Activated naive CD4-positive, alpha-beta T cell treated with anti-CD3 and anti-CD28 coated beads, Interleukin-2, amount 50 U/mL, for 24 hours (primary cell): ENCODE data around the gene SGMS2.

ENCODE experiments used
- H3K27ac Mint-ChIP-seq: one replicate; pipeline ENCODE4 v1.8.0; 2021; ENCODE audit warnings: mild to moderate bottlenecking, mixed read lengths
- H3K27me3 Mint-ChIP-seq: one replicate; pipeline ENCODE4 v1.8.0; 2021; ENCODE audit warnings: mixed read lengths
- H3K36me3 Mint-ChIP-seq: one replicate; pipeline ENCODE4 v1.8.0; 2021; ENCODE audit warnings: mixed read lengths
- H3K4me1 Mint-ChIP-seq: one replicate; pipeline ENCODE4 v1.8.0; 2021; ENCODE audit warnings: mixed read lengths
- H3K4me3 Mint-ChIP-seq: one replicate; pipeline ENCODE4 v1.8.0; 2021; ENCODE audit warnings: mild to moderate bottlenecking, mixed read lengths
- H3K9me3 Mint-ChIP-seq: one replicate; pipeline ENCODE4 v1.8.0; 2021; ENCODE audit warnings: mixed read lengths

The SGMS2 gene

DNA sequence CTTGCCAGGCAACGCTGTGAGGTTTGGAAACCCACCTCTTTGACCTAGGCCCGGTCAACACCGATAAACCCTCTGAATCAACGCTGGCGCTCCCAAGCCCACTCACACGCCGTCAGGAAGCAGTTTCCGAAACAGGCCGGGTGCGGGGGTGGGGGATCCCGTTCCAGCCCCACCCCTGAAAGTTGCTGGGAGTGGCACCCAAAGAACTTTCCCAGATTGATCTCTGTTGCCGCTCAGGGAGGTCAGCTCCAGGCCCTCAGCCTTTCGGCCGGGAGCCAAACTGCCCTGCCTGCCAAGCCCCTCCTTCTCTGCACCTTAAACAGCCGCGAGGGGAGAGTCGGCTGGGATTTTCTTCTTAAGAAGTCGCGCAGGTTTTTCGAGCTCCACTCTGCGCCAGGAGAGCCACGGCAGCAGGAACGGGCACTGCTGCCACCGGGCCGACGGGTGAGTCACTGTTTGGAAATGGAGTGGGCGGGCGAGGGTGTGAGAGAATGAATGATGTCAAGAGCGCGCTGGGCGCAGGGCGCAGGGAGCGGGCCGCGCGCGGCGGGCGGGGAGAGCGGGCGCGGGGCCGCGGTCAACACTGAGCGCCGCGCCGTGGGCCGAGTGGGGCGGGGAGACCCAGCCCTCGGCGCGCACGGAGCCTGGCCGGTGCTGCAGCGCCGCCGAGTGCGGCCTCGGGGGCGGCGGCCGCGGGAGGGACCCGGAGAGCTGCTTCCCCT is at the start of gene SGMS2:
SGMS2 (plus strand) TSS at position 583 of the 722 bp plus-strand sequence. CDS start 70,622 bp downstream, outside the sequence.
- Mint-ChIP-seq H3K27me3 (peaks cover 40% of the 10 kb centered on the region), H3K9me3 (no peaks in the 10 kb centered on the region), H3K4me3 (peak within 1 kb of the TSS; percentile 85), H3K4me1 (peaks cover 12% of the 10 kb centered on the region), H3K27ac (no peak within 1 kb of the TSS), H3K36me3 (no peaks in the 10 kb centered on the region)

DNA sequence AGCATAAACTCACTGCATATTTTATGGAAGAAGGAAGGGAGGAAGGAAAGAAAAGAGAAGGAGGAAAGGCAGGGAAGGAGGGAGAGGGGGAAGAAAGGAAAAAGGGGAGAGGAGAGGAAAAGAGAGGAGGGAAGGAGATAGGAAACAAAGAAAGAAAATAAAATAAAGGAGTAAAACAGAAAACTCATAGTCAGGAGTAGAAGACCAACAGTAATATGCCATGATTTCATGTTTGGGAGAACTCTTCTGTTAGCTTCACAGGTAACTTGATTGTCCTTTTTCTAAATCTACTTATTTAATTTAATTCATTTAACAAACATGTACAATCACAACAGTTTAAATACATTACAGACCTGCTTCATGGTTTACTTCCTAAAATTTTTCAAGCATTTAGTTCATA is 46.8 kb upstream of the SGMS2 start:
- Mint-ChIP-seq H3K27me3 (peaks cover 21% of the 10 kb centered on the region), H3K27ac (no peak overlapping the region), H3K9me3 (peaks cover 11% of the 10 kb centered on the region), H3K36me3 (peaks cover 2% of the 10 kb centered on the region), H3K4me3 (no peak overlapping the region), H3K4me1 (no peaks in the 10 kb centered on the region)

DNA sequence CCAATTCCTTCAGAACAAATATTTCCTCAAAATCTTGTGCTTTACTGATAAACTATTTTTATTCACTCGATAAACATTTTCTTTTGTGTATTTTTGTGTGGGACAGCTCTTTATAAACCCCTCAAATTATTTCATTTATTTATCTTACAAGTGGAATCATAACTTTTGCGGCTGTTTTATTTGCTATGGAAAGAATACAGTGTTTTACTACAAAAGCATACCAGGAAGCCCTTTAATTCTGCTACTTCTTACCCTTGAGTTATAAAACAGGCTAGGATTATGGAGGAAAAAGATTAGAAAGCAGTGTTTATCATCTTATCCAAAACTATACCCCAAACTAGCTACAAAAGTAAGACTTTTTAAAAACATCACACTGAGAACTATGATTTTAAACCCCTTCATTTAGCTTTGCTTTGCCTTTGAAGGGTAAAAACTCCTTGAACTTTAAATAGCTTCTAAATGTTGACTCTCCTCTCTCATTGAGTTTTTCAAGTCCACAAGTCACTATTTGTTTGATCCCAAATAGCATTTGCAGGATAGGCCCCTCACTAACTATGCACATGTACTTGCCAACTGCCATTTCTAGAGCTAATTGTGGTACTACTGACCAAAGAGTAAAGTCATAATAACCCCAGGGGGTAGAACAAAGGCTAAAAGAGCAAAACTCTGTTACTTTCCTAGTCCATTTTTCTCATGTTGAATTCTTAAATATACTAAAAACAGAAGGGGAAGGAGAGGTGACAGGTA is 45.8 kb upstream of the SGMS2 start:
- no peak overlapping the region for H3K4me3 Mint-ChIP-seq
- peaks cover 11% of the 10 kb centered on the region for H3K9me3 Mint-ChIP-seq
- peaks cover 2% of the 10 kb centered on the region for H3K36me3 Mint-ChIP-seq
- H3K27ac Mint-ChIP-seq: no peak overlapping the region
- peaks cover 23% of the 10 kb centered on the region for H3K27me3 Mint-ChIP-seq
- no peaks in the 10 kb centered on the region for H3K4me1 Mint-ChIP-seq

DNA sequence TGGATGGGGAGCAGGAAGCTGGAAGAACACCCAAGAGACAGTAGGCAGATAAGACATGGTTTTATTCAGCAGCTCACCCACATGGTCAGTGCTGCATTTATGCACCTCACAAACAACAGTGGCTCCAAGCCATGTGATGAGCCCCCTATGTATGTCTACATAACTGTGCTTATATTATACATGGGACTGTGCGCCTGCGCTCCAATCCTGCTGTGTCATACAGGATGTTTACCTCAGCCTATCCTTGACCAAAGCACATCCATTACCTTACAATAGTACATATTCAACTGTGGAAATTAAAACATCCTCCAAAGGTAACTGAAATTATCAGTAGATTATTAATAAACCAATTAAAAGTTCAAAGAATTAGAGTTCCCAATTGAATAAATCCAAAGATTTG is 44.1 kb upstream of the SGMS2 start:
- peaks cover 23% of the 10 kb centered on the region for H3K27me3 Mint-ChIP-seq
- H3K4me1 Mint-ChIP-seq: no peaks in the 10 kb centered on the region
- H3K9me3 Mint-ChIP-seq: peaks cover 11% of the 10 kb centered on the region
- no peak overlapping the region for H3K4me3 Mint-ChIP-seq
- peaks cover 2% of the 10 kb centered on the region for H3K36me3 Mint-ChIP-seq
- H3K27ac Mint-ChIP-seq: no peak overlapping the region

DNA sequence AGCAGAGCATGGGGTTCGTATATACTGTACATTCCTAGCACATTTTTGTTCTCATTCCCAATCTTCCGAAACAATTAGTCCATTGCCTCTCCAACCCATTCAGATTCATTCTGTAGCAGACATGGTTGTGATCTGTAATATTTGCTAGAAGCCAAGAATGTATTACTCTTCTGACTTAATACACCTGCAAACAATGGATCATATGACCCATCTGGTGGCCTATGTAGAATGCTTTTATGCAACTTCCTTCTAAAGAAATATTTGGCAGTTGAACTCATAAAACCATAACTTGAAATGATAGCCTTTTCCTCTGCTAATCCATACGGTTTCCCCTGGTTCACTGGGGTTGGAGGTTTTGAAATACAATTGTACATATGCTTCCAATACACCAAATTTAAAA is 32.8 kb upstream of the SGMS2 start:
- Mint-ChIP-seq H3K36me3 (peaks cover 4% of the 10 kb centered on the region), H3K27me3 (peaks cover 11% of the 10 kb centered on the region), H3K4me1 (no peaks in the 10 kb centered on the region), H3K4me3 (no peak overlapping the region), H3K9me3 (peaks cover 6% of the 10 kb centered on the region), H3K27ac (no peak overlapping the region)

DNA sequence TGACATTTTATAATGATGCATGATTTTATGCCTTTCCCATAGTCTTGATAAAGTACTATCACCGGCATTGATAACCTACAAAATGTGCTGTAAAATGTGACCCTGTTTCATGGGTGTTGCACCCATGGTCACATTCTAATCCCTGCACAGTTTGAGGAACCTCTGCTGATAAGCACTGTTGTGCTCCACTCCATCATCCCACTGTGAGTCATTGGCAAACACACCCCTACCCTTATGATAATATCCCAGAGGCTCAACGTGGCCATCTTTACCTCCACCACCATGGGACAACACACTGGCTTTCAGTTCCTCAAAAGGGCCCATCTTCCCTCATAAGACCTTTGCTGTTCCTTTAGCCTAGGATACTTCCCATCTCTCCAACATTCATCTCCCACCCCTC is 32.0 kb upstream of the SGMS2 start:
- Mint-ChIP-seq H3K27me3 (peaks cover 5% of the 10 kb centered on the region), H3K4me3 (no peak overlapping the region)

DNA sequence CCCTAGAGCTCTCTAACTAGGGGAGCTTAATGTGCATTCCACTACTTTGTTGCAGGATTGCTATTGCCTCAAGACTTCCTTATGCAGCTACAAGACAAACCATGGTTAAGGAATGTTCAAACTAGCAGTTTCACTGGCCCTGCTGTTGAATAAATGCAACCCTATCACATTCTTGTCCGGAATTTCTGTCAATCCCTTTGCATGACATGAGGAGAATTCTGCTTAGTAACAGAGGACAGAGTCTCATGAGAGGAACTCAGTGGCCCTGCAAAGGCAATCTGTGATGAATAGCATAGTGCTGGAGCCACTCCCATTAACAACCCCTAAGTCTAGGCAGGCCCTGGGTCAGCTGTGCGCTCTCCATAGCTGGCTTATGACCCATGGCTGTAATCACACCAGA is 30.7 kb upstream of the SGMS2 start:
- peaks cover 5% of the 10 kb centered on the region for H3K27me3 Mint-ChIP-seq

More for the DNA sequence above, 32.0 kb upstream of the SGMS2 start:
- Mint-ChIP-seq H3K9me3 (no peaks in the 10 kb centered on the region), H3K36me3 (no peaks in the 10 kb centered on the region), H3K27ac (no peak overlapping the region), H3K4me1 (no peaks in the 10 kb centered on the region)

DNA sequence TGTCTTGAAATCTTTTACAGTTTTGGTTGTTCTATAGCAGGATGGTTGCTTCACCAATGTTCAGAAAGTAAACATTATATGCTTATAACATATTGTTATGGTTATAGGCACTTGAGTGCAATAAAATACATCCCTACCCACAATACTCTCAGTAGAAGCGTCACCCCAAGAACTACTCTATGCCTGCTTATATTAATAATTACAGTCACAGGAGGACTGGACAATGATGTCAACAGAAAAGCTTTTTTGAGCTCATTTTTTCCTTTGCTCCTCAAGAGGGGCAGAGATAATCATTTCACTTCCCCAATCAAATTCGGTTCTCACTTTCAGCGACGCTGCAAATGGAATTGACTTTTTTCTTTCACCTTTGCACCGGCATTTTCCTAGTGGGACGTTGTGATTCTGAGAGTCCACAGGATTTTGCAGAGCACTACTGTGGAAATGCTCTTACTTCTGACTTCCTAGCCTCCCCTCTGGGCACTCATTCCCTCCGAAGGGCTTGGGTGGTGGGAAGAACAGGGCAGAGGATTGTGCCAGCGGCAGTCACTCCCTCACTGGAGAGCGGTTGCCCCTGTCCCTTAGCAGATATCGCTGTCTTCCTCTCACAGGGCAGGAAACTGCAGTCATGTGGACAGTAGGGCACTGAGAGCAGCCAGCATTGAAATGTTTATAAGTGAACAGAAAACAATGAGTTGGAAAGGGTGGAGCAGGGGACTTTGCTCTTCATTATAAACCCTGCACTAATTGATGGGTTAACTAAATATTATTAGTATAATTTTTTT is 24.9 kb upstream of the SGMS2 start:
- Mint-ChIP-seq H3K36me3 (no peaks in the 10 kb centered on the region), H3K4me1 (no peaks in the 10 kb centered on the region), H3K9me3 (no peaks in the 10 kb centered on the region), H3K4me3 (no peak overlapping the region), H3K27me3 (peaks cover 23% of the 10 kb centered on the region), H3K27ac (no peak overlapping the region)

More for the DNA sequence above, 30.7 kb upstream of the SGMS2 start:
- no peaks in the 10 kb centered on the region for H3K4me1 Mint-ChIP-seq
- no peak overlapping the region for H3K4me3 Mint-ChIP-seq
- H3K36me3 Mint-ChIP-seq: no peaks in the 10 kb centered on the region
- H3K27ac Mint-ChIP-seq: no peak overlapping the region
- H3K9me3 Mint-ChIP-seq: no peaks in the 10 kb centered on the region

DNA sequence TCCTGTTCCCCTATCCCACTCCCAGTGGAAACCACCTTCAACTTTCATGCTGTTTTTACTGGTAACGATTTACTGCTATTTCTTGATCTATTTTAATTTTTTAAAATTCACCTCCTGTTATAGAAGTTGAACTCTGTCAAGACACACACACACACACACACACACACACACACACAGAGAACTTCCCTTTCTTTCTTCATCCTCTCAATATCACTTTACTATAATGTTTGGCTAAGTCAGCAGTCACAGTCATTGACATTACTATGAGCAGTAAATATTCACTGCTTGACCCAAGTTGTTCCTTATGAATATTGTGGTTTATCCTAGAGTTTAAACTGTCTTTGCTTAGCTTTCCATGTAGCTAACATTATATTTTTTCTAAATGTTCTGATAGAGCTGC is 24.0 kb upstream of the SGMS2 start:
- no peak overlapping the region for H3K4me3 Mint-ChIP-seq
- H3K36me3 Mint-ChIP-seq: no peaks in the 10 kb centered on the region
- H3K4me1 Mint-ChIP-seq: no peaks in the 10 kb centered on the region
- peaks cover 21% of the 10 kb centered on the region for H3K27me3 Mint-ChIP-seq
- no peaks in the 10 kb centered on the region for H3K9me3 Mint-ChIP-seq
- H3K27ac Mint-ChIP-seq: no peak overlapping the region

DNA sequence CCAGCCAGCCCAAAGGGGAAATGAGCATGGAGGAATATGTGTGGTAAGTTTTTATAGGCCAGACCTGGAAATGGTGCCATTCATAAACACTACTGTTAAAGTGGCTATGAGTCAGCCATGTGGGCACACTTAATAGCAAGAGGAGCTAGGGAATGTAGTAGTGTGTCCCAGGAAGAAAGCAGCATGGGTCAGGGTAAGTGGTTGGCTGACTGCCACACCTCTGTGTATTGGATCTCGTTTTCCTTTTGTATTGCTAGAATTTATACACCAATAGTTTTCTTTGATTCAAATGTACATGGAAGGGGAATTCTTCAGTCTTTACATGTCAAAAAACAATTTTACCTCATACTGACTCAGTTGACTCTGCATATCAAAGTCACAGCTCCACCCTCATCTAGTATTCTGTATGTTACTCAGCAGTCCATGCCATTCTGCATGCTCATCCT is 22.9 kb upstream of the SGMS2 start:
- Mint-ChIP-seq H3K27ac (no peak overlapping the region), H3K4me1 (no peaks in the 10 kb centered on the region), H3K4me3 (no peak overlapping the region), H3K27me3 (peaks cover 20% of the 10 kb centered on the region), H3K36me3 (no peaks in the 10 kb centered on the region), H3K9me3 (no peaks in the 10 kb centered on the region)

DNA sequence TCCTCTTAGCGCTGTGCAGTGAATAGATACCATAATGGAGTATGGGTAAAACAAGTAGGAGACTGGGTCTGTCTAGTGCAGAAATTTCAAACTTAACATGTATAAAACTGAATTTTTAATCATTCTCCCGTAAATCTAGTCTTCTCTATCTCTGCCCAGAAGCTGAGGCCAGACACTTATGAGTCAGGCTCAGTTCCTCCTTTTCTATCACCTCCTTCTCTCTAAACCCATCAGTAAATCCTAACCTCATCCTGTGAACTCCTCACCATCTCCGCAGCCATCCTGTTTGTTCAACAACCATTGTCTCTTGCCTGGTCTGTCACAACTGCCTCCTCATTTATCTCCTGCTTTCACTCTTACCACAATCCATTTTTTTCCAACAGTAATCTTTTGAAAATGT is 19.8 kb upstream of the SGMS2 start:
- Mint-ChIP-seq H3K27me3 (peaks cover 23% of the 10 kb centered on the region), H3K4me1 (no peaks in the 10 kb centered on the region), H3K9me3 (no peaks in the 10 kb centered on the region), H3K27ac (no peak overlapping the region), H3K36me3 (no peaks in the 10 kb centered on the region), H3K4me3 (no peak overlapping the region)

DNA sequence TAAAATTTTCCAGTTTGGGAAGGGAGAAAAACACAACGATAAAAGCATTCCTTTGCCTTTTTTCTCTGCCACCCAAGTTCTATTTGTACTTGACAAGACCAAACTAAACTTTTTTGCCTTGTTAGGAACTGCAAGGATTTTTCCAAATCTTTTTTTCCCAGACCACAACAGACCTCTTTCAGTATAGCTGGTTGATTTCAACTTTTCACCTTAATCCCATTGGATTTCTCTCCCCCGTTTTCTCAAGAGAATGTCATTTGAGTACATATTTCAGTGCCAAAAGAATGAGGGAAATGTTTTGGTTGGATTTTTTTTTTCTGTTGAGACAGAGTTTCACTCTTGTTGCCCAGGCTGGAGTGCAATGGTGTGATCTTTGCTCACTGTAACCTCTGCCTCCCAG is 18.5 kb upstream of the SGMS2 start:
- Mint-ChIP-seq H3K4me3 (no peak overlapping the region), H3K27me3 (peaks cover 21% of the 10 kb centered on the region), H3K4me1 (no peaks in the 10 kb centered on the region), H3K27ac (no peak overlapping the region), H3K9me3 (no peaks in the 10 kb centered on the region), H3K36me3 (no peaks in the 10 kb centered on the region)

DNA sequence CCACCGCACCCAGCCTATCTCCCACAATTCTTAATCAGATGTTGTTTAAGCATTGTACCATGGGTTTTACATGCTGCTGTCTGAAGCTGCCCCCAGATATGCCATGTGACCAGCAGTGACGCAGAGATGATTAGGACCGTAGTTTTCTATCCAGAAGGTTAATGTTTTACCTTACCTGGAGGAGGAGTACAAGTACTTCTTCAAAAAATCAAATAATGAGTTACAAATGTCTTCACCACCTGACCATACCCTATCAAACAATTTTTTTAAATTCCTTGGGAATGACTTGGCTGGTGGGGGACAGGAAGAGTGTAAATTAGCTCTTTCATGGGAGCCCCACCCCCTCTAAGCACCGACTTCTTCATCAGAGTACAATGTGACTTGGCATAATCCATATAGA is 16.2 kb upstream of the SGMS2 start:
- Mint-ChIP-seq H3K9me3 (no peaks in the 10 kb centered on the region), H3K36me3 (no peaks in the 10 kb centered on the region), H3K4me1 (no peaks in the 10 kb centered on the region), H3K27me3 (peaks cover 15% of the 10 kb centered on the region), H3K4me3 (no peak overlapping the region), H3K27ac (no peak overlapping the region)

DNA sequence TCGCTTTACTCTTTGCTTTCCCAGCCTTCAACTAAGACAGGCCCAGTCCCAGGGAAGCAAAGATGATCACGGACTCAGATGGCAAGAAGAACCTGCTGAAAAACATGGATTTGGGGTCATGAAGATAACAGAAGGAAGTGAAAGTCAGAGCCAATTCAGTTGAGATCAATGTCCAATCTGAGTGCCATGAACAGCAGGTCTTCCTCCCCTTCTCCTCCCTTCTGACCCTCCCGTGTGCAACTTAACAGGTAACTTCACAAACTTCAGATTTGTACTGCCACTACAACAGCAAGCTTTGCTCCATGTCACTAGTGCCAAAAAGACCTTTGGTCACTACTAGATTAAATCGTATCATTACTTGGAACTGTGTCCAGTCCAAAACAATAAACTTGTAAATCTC is 15.5 kb upstream of the SGMS2 start:
- Mint-ChIP-seq H3K9me3 (no peaks in the 10 kb centered on the region), H3K4me3 (no peak overlapping the region), H3K36me3 (no peaks in the 10 kb centered on the region), H3K27ac (no peak overlapping the region), H3K4me1 (no peaks in the 10 kb centered on the region), H3K27me3 (peaks cover 8% of the 10 kb centered on the region)

DNA sequence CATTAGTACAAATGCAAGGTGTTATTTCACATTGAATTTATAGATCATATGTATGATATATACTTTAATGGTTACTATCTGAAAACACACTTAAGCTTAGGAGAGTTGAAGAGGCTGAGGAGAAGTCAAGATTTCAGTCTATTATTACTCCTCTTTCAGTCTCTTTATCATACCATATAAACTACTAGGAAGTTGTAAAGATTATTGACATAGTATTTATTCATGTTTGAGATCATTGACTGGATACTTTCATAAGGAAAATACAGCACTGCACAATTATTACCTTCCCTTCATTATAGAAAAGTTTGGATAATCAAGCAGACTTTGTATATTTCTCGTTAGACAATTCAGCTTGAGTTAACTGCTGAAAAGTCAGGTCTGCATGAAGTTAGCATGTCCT is 10.0 kb upstream of the SGMS2 start:
- Mint-ChIP-seq H3K9me3 (no peaks in the 10 kb centered on the region), H3K27me3 (no peaks in the 10 kb centered on the region), H3K27ac (no peak overlapping the region)

DNA sequence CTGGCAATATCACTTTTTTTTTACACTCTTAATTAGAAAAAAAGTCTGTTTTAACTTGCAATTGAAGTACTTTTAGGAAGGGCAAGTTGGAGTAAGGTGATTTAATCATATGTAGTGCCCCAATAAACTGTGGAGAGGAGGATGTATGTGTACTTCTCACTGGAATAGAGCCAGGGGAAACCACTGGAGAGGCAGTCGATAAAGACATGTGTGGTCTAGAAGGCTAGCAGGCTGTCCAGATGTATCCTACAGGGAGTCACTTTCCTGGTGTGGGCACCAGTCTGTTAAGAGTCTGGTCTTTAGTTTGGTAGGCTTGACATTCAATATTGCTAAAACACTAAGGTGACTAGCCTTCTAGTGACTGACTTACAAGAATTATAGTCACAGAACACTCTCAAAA is 9.6 kb upstream of the SGMS2 start:
- Mint-ChIP-seq H3K9me3 (no peaks in the 10 kb centered on the region), H3K4me3 (no peak overlapping the region), H3K27ac (no peak overlapping the region), H3K36me3 (no peaks in the 10 kb centered on the region), H3K27me3 (no peaks in the 10 kb centered on the region), H3K4me1 (no peaks in the 10 kb centered on the region)

More for the DNA sequence above, 10.0 kb upstream of the SGMS2 start:
- Mint-ChIP-seq H3K4me3 (no peak overlapping the region), H3K4me1 (no peaks in the 10 kb centered on the region), H3K36me3 (no peaks in the 10 kb centered on the region)
